ENCODE results near the gene SNRPA.

The SNRPA gene

GRCh38 chr19:40733149-40733548 lies 17.9 kb upstream of the SNRPA start:
- H3K4me3 ChIP-seq = no peak overlapping the region
- TF ChIP-seq CTCF (IDR thresholded peaks at IDR 0.05) = no peak
- no peaks in the 10 kb centered on the region for H3K9me3 ChIP-seq
- DNase-seq = no peak
- H3K27ac ChIP-seq = no peak overlapping the region
- intact Hi-C loops (cut with DNase I; ENCODE audit: low total_unique reads) = no loop called here
- H3K36me3 ChIP-seq = peaks cover 83 to 100% (median 96%) of the 10 kb centered on the region in 3 donors
- no peaks in the 10 kb centered on the region for H3K27me3 ChIP-seq
- no peaks in the 10 kb centered on the region for H3K4me1 ChIP-seq

- intact Hi-C loops (cut with DNase I; ENCODE audit: low total_unique reads) = no loop called here
- Histone ChIP-seq H3K27me3 (no peaks in the 10 kb centered on the region), H3K4me1 (peaks cover 0 to 3% (median 1%) of the 10 kb centered on the region in 4 donors), H3K27ac (no peak overlapping the region), H3K9me3 (no peaks in the 10 kb centered on the region), H3K36me3 (peaks cover 81 to 100% (median 96%) of the 10 kb centered on the region in 3 donors), H3K4me3 (no peak overlapping the region)
- no peak for TF ChIP-seq CTCF (IDR thresholded peaks at IDR 0.05)
- DNase-seq = no peak
Measured at GRCh38 chr19:40735013-40735771, 15.8 kb upstream of the SNRPA start.

- no peaks in the 10 kb centered on the region for H3K27me3 ChIP-seq
- no peak overlapping the region for H3K27ac ChIP-seq
- H3K4me3 ChIP-seq = no peak overlapping the region
- no peaks in the 10 kb centered on the region for H3K9me3 ChIP-seq
- H3K36me3 ChIP-seq = peaks cover 69 to 92% (median 84%) of the 10 kb centered on the region in 3 donors
- peaks cover 0 to 10% (median 1%) of the 10 kb centered on the region in 4 donors for H3K4me1 ChIP-seq
- TF ChIP-seq CTCF (IDR thresholded peaks at IDR 0.05) = no peak
- intact Hi-C loops (cut with DNase I; ENCODE audit: low total_unique reads) = no loop called here
- no peak for DNase-seq
Measured at GRCh38 chr19:40736661-40737060, 14.3 kb upstream of the SNRPA start.

- no peaks in the 10 kb centered on the region for H3K27me3 ChIP-seq
- H3K27ac ChIP-seq = no peak overlapping the region
- TF ChIP-seq CTCF (IDR thresholded peaks at IDR 0.05) = no peak
- peaks cover 0 to 10% (median 1%) of the 10 kb centered on the region in 4 donors for H3K4me1 ChIP-seq
- no peaks in the 10 kb centered on the region for H3K9me3 ChIP-seq
- H3K4me3 ChIP-seq = no peak overlapping the region
- DNase-seq = no peak
- H3K36me3 ChIP-seq = peaks cover 63 to 88% (median 82%) of the 10 kb centered on the region in 3 donors
- intact Hi-C loops (cut with DNase I; ENCODE audit: low total_unique reads) = no loop called here
Measured at GRCh38 chr19:40737102-40737644, 13.8 kb upstream of the SNRPA start.

- Histone ChIP-seq H3K27ac (peak overlapping the region; percentile 42 to 63), H3K4me1 (peaks cover 0 to 10% (median 2%) of the 10 kb centered on the region in 4 donors), H3K36me3 (peaks cover 47 to 71% (median 63%) of the 10 kb centered on the region in 3 donors), H3K9me3 (no peaks in the 10 kb centered on the region), H3K4me3 (no peak overlapping the region), H3K27me3 (no peaks in the 10 kb centered on the region)
- no peak for DNase-seq
- no peak for TF ChIP-seq CTCF (IDR thresholded peaks at IDR 0.05)
- intact Hi-C loops (cut with DNase I; ENCODE audit: low total_unique reads) = no loop called here
Measured at GRCh38 chr19:40739030-40739839, 11.8 kb upstream of the SNRPA start.
